ENCODE results near the gene PSG5.
"Not testable (repeated sequence)": the region's sequence is repeated elsewhere in the genome, so short reads cannot be mapped to it uniquely, and the experiment has no call there.

Gene PSG5

DNA sequence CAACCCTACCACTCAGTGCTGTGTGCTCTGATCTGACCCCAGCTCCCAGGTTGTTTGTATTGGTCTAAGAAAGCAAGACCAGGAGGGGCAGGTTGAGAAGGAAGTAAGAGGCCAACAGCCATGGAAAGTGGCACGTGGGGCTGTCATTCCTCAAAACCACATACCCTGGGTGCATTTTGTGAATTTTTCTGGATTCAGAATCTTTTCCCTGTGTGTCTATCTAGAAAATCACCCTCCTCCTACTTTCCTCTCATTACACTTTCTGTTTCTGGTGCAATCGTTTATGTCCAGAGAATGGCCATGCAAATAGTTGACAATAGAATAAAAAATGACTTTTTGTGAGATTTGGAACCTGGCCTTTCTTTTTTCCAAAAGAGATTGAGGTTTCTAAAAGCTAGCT, 24.1 kb downstream of the PSG5 start:
- H4K20me1 ChIP-seq (ENCODE audit: insufficient read depth, low read length); H3K4me3 ChIP-seq (ENCODE audit: low read depth, low read length, poor library complexity, severe bottlenecking); H3K27ac ChIP-seq (ENCODE audit: low read depth, low read length, poor library complexity, severe bottlenecking); H3K9me2 ChIP-seq (ENCODE audit: low read depth, low read length); H3K79me2 ChIP-seq (ENCODE audit: insufficient read depth, low read length); H3F3A ChIP-seq (ENCODE audit: insufficient read depth, low read length); H3K9ac ChIP-seq (ENCODE audit: low read length); H3K4me1 ChIP-seq (ENCODE audit: insufficient read depth, low read length, severe bottlenecking); H3K27me3 ChIP-seq (ENCODE audit: insufficient read depth, low read length); H3K36me3 ChIP-seq (ENCODE audit: insufficient read depth, low read length); H3K4me2 ChIP-seq (ENCODE audit: low read length); H3K9me3 ChIP-seq (ENCODE audit: low read length); H2AFZ ChIP-seq (ENCODE audit: low read length): not testable (repeated sequence)

DNA sequence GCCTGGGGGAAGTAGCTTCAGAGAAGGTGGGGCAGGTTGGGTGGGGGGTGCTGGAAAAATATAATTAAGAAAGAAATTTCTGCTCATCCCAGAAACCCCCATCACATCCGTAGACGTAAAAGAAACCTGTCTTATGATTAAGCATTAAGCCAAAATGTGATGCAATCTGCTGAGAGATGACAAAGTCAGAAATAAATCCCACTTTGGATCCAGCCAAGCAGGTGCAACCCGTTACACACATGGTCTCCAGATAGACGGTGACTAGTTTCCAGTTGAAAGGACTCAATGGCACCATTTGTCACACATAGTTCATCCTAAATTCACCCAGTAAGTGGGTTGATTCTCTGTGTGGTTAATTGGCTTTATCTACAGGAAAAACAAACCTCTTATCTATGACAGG, 34.1 kb downstream of the PSG5 start:
- no peaks in the 10 kb centered on the region for H3K4me1 ChIP-seq (ENCODE audit: insufficient read depth, low read length, severe bottlenecking)
- H3K9me3 ChIP-seq (ENCODE audit: low read length) = no peaks in the 10 kb centered on the region
- H3K4me2 ChIP-seq (ENCODE audit: low read length) = no peak overlapping the region
- H3K4me3 ChIP-seq (ENCODE audit: low read depth, low read length, poor library complexity, severe bottlenecking) = no peak overlapping the region
- H3K9ac ChIP-seq (ENCODE audit: low read length) = no peak overlapping the region
- no peaks in the 10 kb centered on the region for H3K79me2 ChIP-seq (ENCODE audit: insufficient read depth, low read length)
- no peaks in the 10 kb centered on the region for H3F3A ChIP-seq (ENCODE audit: insufficient read depth, low read length)
- TF ChIP-seq EZH2 (IDR thresholded peaks at IDR 0.05; ENCODE audit: borderline replicate concordance, low read length) = no peak
- TF ChIP-seq, protein P1, sequence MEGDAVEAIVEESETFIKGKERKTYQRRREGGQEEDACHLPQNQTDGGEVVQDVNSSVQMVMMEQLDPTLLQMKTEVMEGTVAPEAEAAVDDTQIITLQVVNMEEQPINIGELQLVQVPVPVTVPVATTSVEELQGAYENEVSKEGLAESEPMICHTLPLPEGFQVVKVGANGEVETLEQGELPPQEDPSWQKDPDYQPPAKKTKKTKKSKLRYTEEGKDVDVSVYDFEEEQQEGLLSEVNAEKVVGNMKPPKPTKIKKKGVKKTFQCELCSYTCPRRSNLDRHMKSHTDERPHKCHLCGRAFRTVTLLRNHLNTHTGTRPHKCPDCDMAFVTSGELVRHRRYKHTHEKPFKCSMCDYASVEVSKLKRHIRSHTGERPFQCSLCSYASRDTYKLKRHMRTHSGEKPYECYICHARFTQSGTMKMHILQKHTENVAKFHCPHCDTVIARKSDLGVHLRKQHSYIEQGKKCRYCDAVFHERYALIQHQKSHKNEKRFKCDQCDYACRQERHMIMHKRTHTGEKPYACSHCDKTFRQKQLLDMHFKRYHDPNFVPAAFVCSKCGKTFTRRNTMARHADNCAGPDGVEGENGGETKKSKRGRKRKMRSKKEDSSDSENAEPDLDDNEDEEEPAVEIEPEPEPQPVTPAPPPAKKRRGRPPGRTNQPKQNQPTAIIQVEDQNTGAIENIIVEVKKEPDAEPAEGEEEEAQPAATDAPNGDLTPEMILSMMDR (IDR thresholded peaks at IDR 0.05; ENCODE audit: low read length) = no peak
- no peaks in the 10 kb centered on the region for H3K9me2 ChIP-seq (ENCODE audit: low read depth, low read length)
- no peaks in the 10 kb centered on the region for H3K27me3 ChIP-seq (ENCODE audit: insufficient read depth, low read length)
- no peaks in the 10 kb centered on the region for H3K36me3 ChIP-seq (ENCODE audit: insufficient read depth, low read length)
- H2AFZ ChIP-seq (ENCODE audit: low read length) = no peak overlapping the region
- H4K20me1 ChIP-seq (ENCODE audit: insufficient read depth, low read length) = no peaks in the 10 kb centered on the region
- no peak overlapping the region for H3K27ac ChIP-seq (ENCODE audit: low read depth, low read length, poor library complexity, severe bottlenecking)

GRCh38 chr19:43149788-43150187, 36.5 kb downstream of the PSG5 start:
- H3K9me2 ChIP-seq (ENCODE audit: low read depth, low read length); H3K4me3 ChIP-seq (ENCODE audit: low read depth, low read length, poor library complexity, severe bottlenecking); H3K4me2 ChIP-seq (ENCODE audit: low read length); H3K79me2 ChIP-seq (ENCODE audit: insufficient read depth, low read length); H3K36me3 ChIP-seq (ENCODE audit: insufficient read depth, low read length); H3K27me3 ChIP-seq (ENCODE audit: insufficient read depth, low read length); H4K20me1 ChIP-seq (ENCODE audit: insufficient read depth, low read length); H3K4me1 ChIP-seq (ENCODE audit: insufficient read depth, low read length, severe bottlenecking); H2AFZ ChIP-seq (ENCODE audit: low read length); H3K27ac ChIP-seq (ENCODE audit: low read depth, low read length, poor library complexity, severe bottlenecking); H3F3A ChIP-seq (ENCODE audit: insufficient read depth, low read length); H3K9ac ChIP-seq (ENCODE audit: low read length); H3K9me3 ChIP-seq (ENCODE audit: low read length): not testable (repeated sequence)

DNA sequence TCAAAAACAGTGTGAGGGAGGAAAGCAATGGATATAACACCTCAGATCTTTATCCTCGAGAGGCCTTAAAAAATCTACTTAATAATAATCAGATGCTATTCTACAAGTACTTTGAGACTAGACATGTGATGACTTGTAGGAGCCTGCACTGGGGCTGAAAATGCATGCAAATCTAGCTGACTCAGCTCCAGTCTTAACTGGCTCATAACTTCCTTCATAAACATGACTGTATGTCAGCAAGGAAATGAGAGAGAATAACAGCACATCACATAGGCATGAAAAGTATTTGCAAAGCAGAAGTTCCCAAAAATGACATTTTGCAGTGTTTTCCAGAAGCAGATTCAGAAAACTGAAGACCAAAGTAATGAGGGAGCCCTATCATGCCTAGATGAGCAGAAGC, 38.1 kb downstream of the PSG5 start:
- no peak overlapping the region for H2AFZ ChIP-seq (ENCODE audit: low read length)
- no peaks in the 10 kb centered on the region for H3K9me3 ChIP-seq (ENCODE audit: low read length)
- no peak overlapping the region for H3K4me3 ChIP-seq (ENCODE audit: low read depth, low read length, poor library complexity, severe bottlenecking)
- no peak overlapping the region for H3K27ac ChIP-seq (ENCODE audit: low read depth, low read length, poor library complexity, severe bottlenecking)
- H4K20me1 ChIP-seq (ENCODE audit: insufficient read depth, low read length) = no peaks in the 10 kb centered on the region
- TF ChIP-seq EZH2 (IDR thresholded peaks at IDR 0.05; ENCODE audit: borderline replicate concordance, low read length) = no peak
- TF ChIP-seq, protein P1 (IDR thresholded peaks at IDR 0.05; ENCODE audit: low read length) = no peak
- H3K9ac ChIP-seq (ENCODE audit: low read length) = no peak overlapping the region
- H3F3A ChIP-seq (ENCODE audit: insufficient read depth, low read length) = no peaks in the 10 kb centered on the region
- no peak overlapping the region for H3K4me2 ChIP-seq (ENCODE audit: low read length)
- H3K9me2 ChIP-seq (ENCODE audit: low read depth, low read length) = no peaks in the 10 kb centered on the region
- no peaks in the 10 kb centered on the region for H3K27me3 ChIP-seq (ENCODE audit: insufficient read depth, low read length)
- H3K79me2 ChIP-seq (ENCODE audit: insufficient read depth, low read length) = no peaks in the 10 kb centered on the region
- H3K4me1 ChIP-seq (ENCODE audit: insufficient read depth, low read length, severe bottlenecking) = no peaks in the 10 kb centered on the region
- H3K36me3 ChIP-seq (ENCODE audit: insufficient read depth, low read length) = no peaks in the 10 kb centered on the region

- not testable (repeated sequence) for H3K36me3 ChIP-seq (ENCODE audit: insufficient read depth, low read length); H3K27ac ChIP-seq (ENCODE audit: low read depth, low read length, poor library complexity, severe bottlenecking); H3K4me2 ChIP-seq (ENCODE audit: low read length); H3K79me2 ChIP-seq (ENCODE audit: insufficient read depth, low read length); H3K9ac ChIP-seq (ENCODE audit: low read length); H3K4me3 ChIP-seq (ENCODE audit: low read depth, low read length, poor library complexity, severe bottlenecking); H3K9me3 ChIP-seq (ENCODE audit: low read length); H2AFZ ChIP-seq (ENCODE audit: low read length); H3F3A ChIP-seq (ENCODE audit: insufficient read depth, low read length); H3K4me1 ChIP-seq (ENCODE audit: insufficient read depth, low read length, severe bottlenecking); H3K27me3 ChIP-seq (ENCODE audit: insufficient read depth, low read length); H4K20me1 ChIP-seq (ENCODE audit: insufficient read depth, low read length); H3K9me2 ChIP-seq (ENCODE audit: low read depth, low read length)
These were observed 44.6 kb downstream of the PSG5 start for GRCh38 chr19:43141763-43142162.
